NB4 (cell line): ENCODE data around the gene MET.

ENCODE experiments used
- DNase-seq: peaks from one replicate; pipeline ENCODE4 v3.0.0; 2010; ENCODE audit warnings: low read depth
- H3K4me3 ChIP-seq: one replicate; pipeline ENCODE4 v1.5.1; 2011; ENCODE audit warnings: mild to moderate bottlenecking, low read depth, low read length, moderate library complexity
- MYC ChIP-seq: IDR thresholded peaks from 2 replicates; pipeline ENCODE4 v1.6.1; 2011; ENCODE audit warnings: low read depth, low read length
- POLR2A ChIP-seq: IDR thresholded peaks from 2 replicates; pipeline ENCODE4 v1.6.1; 2011; ENCODE audit warnings: mild to moderate bottlenecking; ENCODE audit not compliant: insufficient read length; ENCODE audit errors: extremely low read depth
- TF ChIP-seq, protein P1 (sequence below): IDR thresholded peaks from one replicate; pipeline ENCODE4 v1.5.1; 2012; ENCODE audit warnings: low read depth, low read length
- TF ChIP-seq, protein P2 (sequence below): IDR thresholded peaks from 2 replicates; pipeline ENCODE4 v1.6.1; 2011; ENCODE audit warnings: low read depth, low read length

The MET gene

DNA sequence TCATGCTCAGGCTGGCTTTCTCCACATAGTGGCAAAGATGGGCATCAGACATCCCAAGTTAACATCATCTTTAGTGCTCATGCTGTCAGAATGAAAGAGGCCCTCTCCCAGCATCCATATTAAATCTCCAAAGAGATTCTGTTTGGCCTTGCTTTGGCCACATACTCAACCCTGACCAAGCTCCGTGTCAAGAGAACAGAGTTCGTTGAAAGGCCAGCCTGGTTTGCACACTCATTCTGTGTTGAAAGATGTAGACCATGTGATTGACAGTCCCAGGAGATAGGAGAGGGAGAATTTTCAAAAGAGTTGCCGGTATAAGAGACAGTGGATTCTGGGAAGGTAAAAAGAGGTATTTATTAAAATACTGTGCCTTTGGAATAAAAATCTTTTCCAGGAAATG is 19.7 kb downstream of the MET start:
- DNase-seq: peak; percentile 20
- TF ChIP-seq, protein P1, sequence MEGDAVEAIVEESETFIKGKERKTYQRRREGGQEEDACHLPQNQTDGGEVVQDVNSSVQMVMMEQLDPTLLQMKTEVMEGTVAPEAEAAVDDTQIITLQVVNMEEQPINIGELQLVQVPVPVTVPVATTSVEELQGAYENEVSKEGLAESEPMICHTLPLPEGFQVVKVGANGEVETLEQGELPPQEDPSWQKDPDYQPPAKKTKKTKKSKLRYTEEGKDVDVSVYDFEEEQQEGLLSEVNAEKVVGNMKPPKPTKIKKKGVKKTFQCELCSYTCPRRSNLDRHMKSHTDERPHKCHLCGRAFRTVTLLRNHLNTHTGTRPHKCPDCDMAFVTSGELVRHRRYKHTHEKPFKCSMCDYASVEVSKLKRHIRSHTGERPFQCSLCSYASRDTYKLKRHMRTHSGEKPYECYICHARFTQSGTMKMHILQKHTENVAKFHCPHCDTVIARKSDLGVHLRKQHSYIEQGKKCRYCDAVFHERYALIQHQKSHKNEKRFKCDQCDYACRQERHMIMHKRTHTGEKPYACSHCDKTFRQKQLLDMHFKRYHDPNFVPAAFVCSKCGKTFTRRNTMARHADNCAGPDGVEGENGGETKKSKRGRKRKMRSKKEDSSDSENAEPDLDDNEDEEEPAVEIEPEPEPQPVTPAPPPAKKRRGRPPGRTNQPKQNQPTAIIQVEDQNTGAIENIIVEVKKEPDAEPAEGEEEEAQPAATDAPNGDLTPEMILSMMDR: no peak
- no peak for TF ChIP-seq POLR2A
- TF ChIP-seq MYC: no peak
- TF ChIP-seq, protein P2, sequence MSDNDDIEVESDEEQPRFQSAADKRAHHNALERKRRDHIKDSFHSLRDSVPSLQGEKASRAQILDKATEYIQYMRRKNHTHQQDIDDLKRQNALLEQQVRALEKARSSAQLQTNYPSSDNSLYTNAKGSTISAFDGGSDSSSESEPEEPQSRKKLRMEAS: no peak
- H3K4me3 ChIP-seq: no peak overlapping the region

DNA sequence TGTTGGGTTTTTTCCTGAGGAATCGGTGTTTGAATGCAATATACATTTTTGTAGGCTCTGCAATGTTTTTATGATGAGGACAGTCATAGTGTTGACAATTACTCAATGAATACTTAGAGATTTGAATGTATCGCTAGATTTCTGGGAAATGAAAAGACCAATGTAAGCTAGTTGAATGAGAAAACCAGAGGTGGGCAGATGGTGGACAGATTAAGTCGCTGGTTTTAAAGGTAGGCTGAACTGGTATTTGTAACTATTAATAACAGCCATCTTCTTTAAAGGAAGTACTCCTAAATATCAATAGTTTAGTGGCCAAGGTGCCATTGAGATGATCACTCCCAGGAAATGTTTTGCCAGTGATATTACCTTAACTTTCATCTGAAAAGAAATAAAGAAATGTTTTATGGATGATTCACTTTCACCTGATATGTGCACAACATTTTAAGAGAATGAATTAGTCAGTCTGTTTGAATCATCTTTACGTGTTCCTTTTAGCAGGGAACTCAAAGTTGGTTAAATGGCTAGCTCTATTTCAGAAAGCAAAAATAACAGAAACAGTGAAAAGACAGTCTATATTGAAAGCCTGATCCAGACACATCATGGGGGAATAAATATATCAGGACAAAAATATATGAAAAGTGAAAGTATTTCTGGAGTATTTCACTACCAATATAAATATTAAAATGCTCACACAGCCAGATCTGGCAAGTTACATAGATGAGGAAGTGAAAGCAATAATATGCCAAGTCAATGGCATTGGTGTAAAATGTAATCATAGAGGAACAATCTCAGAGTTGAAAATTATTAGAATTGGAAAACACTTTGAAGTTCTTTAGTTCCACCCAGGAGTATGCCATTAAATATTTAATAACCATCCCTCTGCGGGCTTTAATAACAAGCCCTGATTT is 20.7 kb downstream of the MET start:
- DNase-seq: peak; percentile 16
- TF ChIP-seq POLR2A (no peak), MYC (no peak)
- TF ChIP-seq, protein P1: no peak
- TF ChIP-seq, protein P2: no peak
- H3K4me3 ChIP-seq: no peak overlapping the region

- no peak for DNase-seq
- no peak overlapping the region for H3K4me3 ChIP-seq
- no peak for TF ChIP-seq MYC
- TF ChIP-seq, protein P2: no peak
- TF ChIP-seq, protein P1: no peak
- no peak for TF ChIP-seq POLR2A
Measured at GRCh38 chr7:116696707-116697106, 24.7 kb downstream of the MET start.

GRCh38 chr7:116697152-116697551 is 25.2 kb downstream of the MET start:
- no peak overlapping the region for H3K4me3 ChIP-seq
- TF ChIP-seq, protein P1: no peak
- TF ChIP-seq POLR2A (no peak), MYC (no peak)
- TF ChIP-seq, protein P2: no peak
- DNase-seq: no peak

GRCh38 chr7:116697761-116698160 is 25.8 kb downstream of the MET start:
- no peak for DNase-seq
- TF ChIP-seq MYC: no peak
- no peak overlapping the region for H3K4me3 ChIP-seq

GRCh38 chr7:116698396-116698795 is 26.4 kb downstream of the MET start:
- TF ChIP-seq POLR2A (no peak), MYC (no peak)
- TF ChIP-seq, protein P2: no peak
- TF ChIP-seq, protein P1: no peak
- H3K4me3 ChIP-seq: no peak overlapping the region
- DNase-seq: no peak
